ENCODE results near the gene RAB3IL1.

RAB3IL1 gene

DNA sequence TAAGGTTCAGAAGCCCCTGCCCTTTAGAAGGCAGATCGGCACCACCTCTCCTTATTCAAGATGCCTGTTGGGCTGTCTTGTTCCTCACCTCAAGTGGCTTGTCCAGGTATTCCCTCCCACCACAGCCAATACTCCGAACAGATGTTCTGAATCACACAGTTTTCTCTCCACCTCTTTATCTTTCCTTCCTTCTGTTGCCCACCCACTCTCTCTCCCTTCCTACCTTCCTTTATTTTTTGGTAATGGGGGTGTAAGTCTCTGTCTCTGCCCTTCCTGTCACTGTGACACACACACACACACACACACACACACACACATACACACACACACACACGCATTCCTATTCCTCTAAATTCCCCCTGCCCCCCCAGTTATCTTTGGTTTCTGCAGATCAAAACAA, 41.2 kb upstream of the RAB3IL1 start:
- Histone ChIP-seq H3K27ac (replicated peaks) (no peak overlapping the region), H3K27me3 (ENCODE audit: insufficient read depth, poor library complexity, severe bottlenecking) (no peaks in the 10 kb centered on the region), H3K4me3 (replicated peaks; ENCODE audit: insufficient read depth, low read length) (no peak overlapping the region)
- DNase-seq (ENCODE audit: low read depth in 1 of 2, low spot score in 1 of 2) = no peak
- no peak for TF ChIP-seq SPI1 (IDR thresholded peaks at IDR 0.05; ENCODE audit: borderline replicate concordance, low read depth)
- TF ChIP-seq POLR2AphosphoS5 (IDR thresholded peaks at IDR 0.05; ENCODE audit: low read depth) = no peak
- TF ChIP-seq, protein P1, sequence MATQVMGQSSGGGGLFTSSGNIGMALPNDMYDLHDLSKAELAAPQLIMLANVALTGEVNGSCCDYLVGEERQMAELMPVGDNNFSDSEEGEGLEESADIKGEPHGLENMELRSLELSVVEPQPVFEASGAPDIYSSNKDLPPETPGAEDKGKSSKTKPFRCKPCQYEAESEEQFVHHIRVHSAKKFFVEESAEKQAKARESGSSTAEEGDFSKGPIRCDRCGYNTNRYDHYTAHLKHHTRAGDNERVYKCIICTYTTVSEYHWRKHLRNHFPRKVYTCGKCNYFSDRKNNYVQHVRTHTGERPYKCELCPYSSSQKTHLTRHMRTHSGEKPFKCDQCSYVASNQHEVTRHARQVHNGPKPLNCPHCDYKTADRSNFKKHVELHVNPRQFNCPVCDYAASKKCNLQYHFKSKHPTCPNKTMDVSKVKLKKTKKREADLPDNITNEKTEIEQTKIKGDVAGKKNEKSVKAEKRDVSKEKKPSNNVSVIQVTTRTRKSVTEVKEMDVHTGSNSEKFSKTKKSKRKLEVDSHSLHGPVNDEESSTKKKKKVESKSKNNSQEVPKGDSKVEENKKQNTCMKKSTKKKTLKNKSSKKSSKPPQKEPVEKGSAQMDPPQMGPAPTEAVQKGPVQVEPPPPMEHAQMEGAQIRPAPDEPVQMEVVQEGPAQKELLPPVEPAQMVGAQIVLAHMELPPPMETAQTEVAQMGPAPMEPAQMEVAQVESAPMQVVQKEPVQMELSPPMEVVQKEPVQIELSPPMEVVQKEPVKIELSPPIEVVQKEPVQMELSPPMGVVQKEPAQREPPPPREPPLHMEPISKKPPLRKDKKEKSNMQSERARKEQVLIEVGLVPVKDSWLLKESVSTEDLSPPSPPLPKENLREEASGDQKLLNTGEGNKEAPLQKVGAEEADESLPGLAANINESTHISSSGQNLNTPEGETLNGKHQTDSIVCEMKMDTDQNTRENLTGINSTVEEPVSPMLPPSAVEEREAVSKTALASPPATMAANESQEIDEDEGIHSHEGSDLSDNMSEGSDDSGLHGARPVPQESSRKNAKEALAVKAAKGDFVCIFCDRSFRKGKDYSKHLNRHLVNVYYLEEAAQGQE (IDR thresholded peaks at IDR 0.05; ENCODE audit: insufficient replicate concordance, low read depth) = no peak
- no peak for TF ChIP-seq GABPA (IDR thresholded peaks at IDR 0.05; ENCODE audit: low read depth)
- TF ChIP-seq, protein P2, sequence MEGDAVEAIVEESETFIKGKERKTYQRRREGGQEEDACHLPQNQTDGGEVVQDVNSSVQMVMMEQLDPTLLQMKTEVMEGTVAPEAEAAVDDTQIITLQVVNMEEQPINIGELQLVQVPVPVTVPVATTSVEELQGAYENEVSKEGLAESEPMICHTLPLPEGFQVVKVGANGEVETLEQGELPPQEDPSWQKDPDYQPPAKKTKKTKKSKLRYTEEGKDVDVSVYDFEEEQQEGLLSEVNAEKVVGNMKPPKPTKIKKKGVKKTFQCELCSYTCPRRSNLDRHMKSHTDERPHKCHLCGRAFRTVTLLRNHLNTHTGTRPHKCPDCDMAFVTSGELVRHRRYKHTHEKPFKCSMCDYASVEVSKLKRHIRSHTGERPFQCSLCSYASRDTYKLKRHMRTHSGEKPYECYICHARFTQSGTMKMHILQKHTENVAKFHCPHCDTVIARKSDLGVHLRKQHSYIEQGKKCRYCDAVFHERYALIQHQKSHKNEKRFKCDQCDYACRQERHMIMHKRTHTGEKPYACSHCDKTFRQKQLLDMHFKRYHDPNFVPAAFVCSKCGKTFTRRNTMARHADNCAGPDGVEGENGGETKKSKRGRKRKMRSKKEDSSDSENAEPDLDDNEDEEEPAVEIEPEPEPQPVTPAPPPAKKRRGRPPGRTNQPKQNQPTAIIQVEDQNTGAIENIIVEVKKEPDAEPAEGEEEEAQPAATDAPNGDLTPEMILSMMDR (IDR thresholded peaks at IDR 0.05; ENCODE audit: insufficient read depth, low read length) = no peak

DNA sequence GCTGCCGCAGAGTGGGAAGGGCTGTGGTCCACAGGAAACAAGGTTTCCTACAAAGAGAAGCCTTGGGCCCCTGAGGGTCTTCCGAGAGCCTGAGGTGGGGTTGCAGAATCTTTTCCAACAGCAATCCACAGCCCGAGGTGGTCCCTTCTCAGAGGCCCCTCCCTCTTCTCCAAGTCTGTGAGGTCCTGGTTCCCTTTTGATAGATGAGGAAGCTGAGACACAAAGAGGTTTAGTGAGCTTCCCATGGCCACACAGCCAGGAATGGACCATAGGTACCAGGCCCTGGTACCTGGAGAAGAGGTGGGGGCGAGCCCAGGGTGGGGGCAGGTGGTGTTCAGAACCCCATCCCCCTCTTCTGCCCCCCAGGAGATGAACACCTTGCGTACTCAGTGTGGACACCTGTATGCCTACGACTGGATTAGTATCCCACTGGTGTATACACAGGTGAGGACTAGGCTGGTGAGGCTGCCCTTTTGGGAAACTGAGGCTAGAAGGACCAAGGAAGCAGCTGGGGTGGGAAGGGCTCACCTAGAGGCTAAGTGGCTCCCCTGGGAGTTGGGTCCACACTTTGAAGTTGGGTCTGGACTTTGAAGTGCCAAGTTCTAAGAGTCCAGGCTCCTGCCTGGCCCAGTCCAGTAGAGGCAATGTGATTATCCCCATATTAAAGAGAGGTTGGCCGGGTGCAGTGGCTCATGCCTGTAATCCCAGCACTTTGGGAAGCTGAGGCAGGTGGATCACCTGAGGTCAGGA, 39.8 kb upstream of the RAB3IL1 start:
- Histone ChIP-seq H3K4me3 (replicated peaks; ENCODE audit: insufficient read depth, low read length) (no peak overlapping the region), H3K27me3 (ENCODE audit: insufficient read depth, poor library complexity, severe bottlenecking) (no peaks in the 10 kb centered on the region), H3K27ac (replicated peaks) (no peak overlapping the region)
- no peak for DNase-seq (ENCODE audit: low read depth in 1 of 2, low spot score in 1 of 2)
- no peak for TF ChIP-seq SPI1 (IDR thresholded peaks at IDR 0.05; ENCODE audit: borderline replicate concordance, low read depth)
- TF ChIP-seq, protein P2 (IDR thresholded peaks at IDR 0.05; ENCODE audit: insufficient read depth, low read length) = no peak
- TF ChIP-seq, protein P1 (IDR thresholded peaks at IDR 0.05; ENCODE audit: insufficient replicate concordance, low read depth) = no peak
- no peak for TF ChIP-seq GABPA (IDR thresholded peaks at IDR 0.05; ENCODE audit: low read depth)
- TF ChIP-seq POLR2AphosphoS5 (IDR thresholded peaks at IDR 0.05; ENCODE audit: low read depth) = no peak

DNA sequence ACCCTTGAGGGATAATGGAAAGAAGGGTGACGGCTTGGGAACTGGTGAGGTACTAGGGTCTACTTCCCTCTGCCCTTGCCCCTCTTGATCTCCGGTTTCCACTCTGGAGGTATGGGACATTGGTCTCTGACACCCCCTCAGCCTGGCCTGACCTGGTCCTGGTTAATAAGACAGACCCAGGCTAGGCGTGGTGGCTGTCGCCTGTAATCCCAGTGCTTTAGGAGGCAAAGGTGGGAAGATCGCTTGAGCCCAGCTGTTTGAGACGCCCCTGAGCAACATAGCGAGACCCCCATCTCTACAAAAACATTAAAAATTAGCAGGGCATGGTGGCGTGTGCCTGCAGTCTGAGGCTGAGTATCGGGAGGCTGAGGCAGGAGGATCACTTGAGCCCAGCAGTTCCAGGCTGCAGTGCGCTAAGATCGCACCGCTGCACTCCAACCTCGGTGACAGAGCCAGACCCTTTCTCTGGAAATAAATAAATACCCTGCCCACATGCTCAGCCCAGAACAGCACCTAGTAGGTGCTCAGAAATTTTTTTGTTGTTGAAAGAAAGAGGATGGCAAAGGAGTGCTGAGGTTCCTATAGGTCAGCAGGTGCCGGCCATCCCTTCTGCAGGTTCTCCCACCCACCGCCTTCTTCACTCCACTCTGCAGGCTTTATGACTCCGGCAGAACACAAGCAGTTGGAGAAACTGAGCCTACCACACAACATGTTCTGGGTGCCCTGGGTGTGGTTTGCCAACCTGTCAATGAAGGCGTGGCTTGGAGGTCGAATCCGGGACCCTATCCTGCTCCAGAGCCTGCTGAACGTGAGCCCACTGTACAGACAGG, 39.0 kb upstream of the RAB3IL1 start:
- Histone ChIP-seq H3K4me3 (replicated peaks; ENCODE audit: insufficient read depth, low read length) (no peak overlapping the region), H3K27me3 (ENCODE audit: insufficient read depth, poor library complexity, severe bottlenecking) (no peaks in the 10 kb centered on the region), H3K27ac (replicated peaks) (no peak overlapping the region)
- no peak for DNase-seq (ENCODE audit: low read depth in 1 of 2, low spot score in 1 of 2)
- TF ChIP-seq GABPA (IDR thresholded peaks at IDR 0.05; ENCODE audit: low read depth) (no peak), POLR2AphosphoS5 (IDR thresholded peaks at IDR 0.05; ENCODE audit: low read depth) (no peak), SPI1 (IDR thresholded peaks at IDR 0.05; ENCODE audit: borderline replicate concordance, low read depth) (no peak)
- TF ChIP-seq, protein P2 (IDR thresholded peaks at IDR 0.05; ENCODE audit: insufficient read depth, low read length) = no peak
- TF ChIP-seq, protein P1 (IDR thresholded peaks at IDR 0.05; ENCODE audit: insufficient replicate concordance, low read depth) = no peak

Data from HL-60 (cell line).